ENCODE data around the gene PRM1. TPM values are rescaled to one million over a fixed set of nuclear protein-coding genes. Genes with fewer than 3 reads are reported as not detected.

PRM1 gene
- total RNA-seq, 1 donor from 2014 or later = not detected

DNA sequence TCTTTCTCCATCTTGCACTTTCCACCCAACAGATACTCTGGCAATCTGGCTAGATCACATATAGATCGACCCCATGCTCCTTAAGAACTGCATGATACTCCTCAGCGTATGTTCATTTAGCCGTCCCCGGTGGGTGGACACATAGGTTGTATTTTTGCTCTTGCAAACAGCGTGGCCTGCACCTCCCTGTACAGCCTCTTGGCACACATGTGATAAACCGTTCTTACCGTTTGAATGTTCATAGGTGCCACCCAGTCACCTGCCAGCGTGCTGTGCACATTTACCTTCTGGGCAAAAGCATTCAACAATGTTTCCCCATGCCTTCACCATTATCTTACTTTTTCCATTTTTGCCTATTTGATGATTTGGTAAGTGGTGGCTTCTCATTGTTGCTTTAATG lies 18.2 kb downstream of the PRM1 start:
- Mint-ChIP-seq H3K36me3 (ENCODE audit: unreplicated experiment) (no peaks in the 10 kb centered on the region), H3K9me3 (ENCODE audit: unreplicated experiment) (peaks cover 3% of the 10 kb centered on the region), H3K4me3 (ENCODE audit: unreplicated experiment) (no peak overlapping the region), H3K27me3 (ENCODE audit: unreplicated experiment) (peaks cover 2% of the 10 kb centered on the region), H3K27ac (ENCODE audit: unreplicated experiment) (no peak overlapping the region), H3K4me1 (ENCODE audit: low read depth, unreplicated experiment) (no peaks in the 10 kb centered on the region)
- no peak for DNase-seq
- TF ChIP-seq, protein P1, sequence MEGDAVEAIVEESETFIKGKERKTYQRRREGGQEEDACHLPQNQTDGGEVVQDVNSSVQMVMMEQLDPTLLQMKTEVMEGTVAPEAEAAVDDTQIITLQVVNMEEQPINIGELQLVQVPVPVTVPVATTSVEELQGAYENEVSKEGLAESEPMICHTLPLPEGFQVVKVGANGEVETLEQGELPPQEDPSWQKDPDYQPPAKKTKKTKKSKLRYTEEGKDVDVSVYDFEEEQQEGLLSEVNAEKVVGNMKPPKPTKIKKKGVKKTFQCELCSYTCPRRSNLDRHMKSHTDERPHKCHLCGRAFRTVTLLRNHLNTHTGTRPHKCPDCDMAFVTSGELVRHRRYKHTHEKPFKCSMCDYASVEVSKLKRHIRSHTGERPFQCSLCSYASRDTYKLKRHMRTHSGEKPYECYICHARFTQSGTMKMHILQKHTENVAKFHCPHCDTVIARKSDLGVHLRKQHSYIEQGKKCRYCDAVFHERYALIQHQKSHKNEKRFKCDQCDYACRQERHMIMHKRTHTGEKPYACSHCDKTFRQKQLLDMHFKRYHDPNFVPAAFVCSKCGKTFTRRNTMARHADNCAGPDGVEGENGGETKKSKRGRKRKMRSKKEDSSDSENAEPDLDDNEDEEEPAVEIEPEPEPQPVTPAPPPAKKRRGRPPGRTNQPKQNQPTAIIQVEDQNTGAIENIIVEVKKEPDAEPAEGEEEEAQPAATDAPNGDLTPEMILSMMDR (IDR thresholded peaks at IDR 0.05; ENCODE audit: partially characterized antibody, unreplicated experiment) = no peak

GRCh38 chr16:11260596-11260966 lies 20.5 kb downstream of the PRM1 start:
- H3K36me3 Mint-ChIP-seq (ENCODE audit: unreplicated experiment) = no peaks in the 10 kb centered on the region
- peaks cover 12% of the 10 kb centered on the region for H3K27me3 Mint-ChIP-seq (ENCODE audit: unreplicated experiment)
- TF ChIP-seq, protein P1 (IDR thresholded peaks at IDR 0.05; ENCODE audit: partially characterized antibody, unreplicated experiment) = no peak
- H3K4me1 Mint-ChIP-seq (ENCODE audit: low read depth, unreplicated experiment) = peaks cover 2% of the 10 kb centered on the region
- peaks cover 9% of the 10 kb centered on the region for H3K9me3 Mint-ChIP-seq (ENCODE audit: unreplicated experiment)
- H3K27ac Mint-ChIP-seq (ENCODE audit: unreplicated experiment) = no peak overlapping the region
- DNase-seq = no peak
- no peak overlapping the region for H3K4me3 Mint-ChIP-seq (ENCODE audit: unreplicated experiment)

GRCh38 chr16:11259655-11260595 lies 21.2 kb downstream of the PRM1 start:
- H3K27me3 Mint-ChIP-seq (ENCODE audit: unreplicated experiment) = peaks cover 12% of the 10 kb centered on the region
- H3K4me3 Mint-ChIP-seq (ENCODE audit: unreplicated experiment) = no peak overlapping the region
- peaks cover 2% of the 10 kb centered on the region for H3K4me1 Mint-ChIP-seq (ENCODE audit: low read depth, unreplicated experiment)
- no peak overlapping the region for H3K27ac Mint-ChIP-seq (ENCODE audit: unreplicated experiment)
- peaks cover 9% of the 10 kb centered on the region for H3K9me3 Mint-ChIP-seq (ENCODE audit: unreplicated experiment)
- DNase-seq = no peak
- TF ChIP-seq, protein P1 (IDR thresholded peaks at IDR 0.05; ENCODE audit: partially characterized antibody, unreplicated experiment) = no peak
- no peaks in the 10 kb centered on the region for H3K36me3 Mint-ChIP-seq (ENCODE audit: unreplicated experiment)

DNA sequence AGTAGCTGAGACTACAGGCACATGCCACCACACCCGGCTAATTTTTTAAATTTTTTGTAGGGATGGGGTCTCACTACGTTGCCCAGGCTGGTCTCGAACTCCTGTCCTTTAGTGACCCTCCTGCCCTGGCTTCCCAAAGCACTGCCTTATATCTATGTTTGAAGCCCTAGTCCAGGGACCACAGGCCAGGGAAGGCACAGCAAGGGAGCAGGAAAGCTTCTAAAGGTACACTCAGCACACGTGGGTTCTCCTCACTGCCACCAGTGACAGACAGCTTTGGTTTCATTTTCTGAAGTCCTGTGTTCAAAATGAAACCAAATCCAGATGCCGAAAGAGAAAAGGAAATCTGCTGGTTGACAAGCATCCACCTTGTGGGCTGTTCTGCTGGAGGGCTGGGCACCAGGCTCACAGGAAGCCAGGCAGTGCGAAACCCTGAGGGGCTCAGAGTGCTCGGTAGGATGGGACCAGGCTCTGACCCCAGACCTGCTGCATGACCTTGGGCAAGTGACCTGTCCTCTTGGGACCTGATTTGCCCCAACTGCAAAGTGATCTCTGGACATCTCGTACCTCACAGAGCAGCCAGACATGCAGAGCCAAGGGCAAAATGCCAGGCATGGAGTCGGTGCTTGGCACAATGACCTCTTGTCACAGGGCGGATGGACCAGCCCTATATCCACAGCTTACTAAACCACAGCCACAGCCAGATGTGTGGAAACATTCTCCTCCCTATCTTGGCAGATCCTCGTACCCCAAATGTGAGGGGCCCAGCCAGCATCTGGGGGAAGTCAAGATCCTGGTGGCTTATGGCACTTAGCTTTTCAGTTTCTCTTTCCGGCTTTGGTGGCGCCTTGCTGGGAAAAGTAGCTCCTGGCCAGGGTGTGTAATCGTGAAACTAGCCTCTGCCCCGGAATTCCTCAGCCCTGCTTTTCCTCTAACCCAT lies 22.3 kb downstream of the PRM1 start:
- Mint-ChIP-seq H3K36me3 (ENCODE audit: unreplicated experiment) (no peaks in the 10 kb centered on the region), H3K9me3 (ENCODE audit: unreplicated experiment) (peaks cover 9% of the 10 kb centered on the region), H3K4me1 (ENCODE audit: low read depth, unreplicated experiment) (peaks cover 2% of the 10 kb centered on the region), H3K27ac (ENCODE audit: unreplicated experiment) (no peak overlapping the region), H3K27me3 (ENCODE audit: unreplicated experiment) (peaks cover 12% of the 10 kb centered on the region), H3K4me3 (ENCODE audit: unreplicated experiment) (no peak overlapping the region)
- DNase-seq = no peak
- TF ChIP-seq, protein P1 (IDR thresholded peaks at IDR 0.05; ENCODE audit: partially characterized antibody, unreplicated experiment) = no peak
